ENCODE data around the gene SDK1.

Gene SDK1

DNA sequence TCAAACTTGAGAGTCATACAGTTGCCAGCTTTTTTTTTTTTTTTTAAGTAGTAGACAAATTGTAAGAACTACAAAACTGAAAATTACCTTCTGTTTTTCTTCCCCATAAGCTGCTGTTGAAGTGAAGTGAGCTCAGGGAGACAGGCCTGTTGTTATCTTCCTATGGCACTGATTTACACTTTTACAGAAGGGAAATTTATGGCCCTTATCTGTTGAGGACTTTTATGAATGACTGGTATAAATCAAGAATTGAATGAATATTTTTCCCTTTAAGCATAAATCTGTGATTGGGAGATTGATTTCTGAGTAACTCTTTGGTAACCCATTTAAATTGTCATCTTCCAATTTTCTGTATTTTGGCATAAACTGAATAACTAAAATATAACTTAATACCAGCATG is 124.0 kb downstream of the SDK1 start:
- no peak for DNase-seq

DNA sequence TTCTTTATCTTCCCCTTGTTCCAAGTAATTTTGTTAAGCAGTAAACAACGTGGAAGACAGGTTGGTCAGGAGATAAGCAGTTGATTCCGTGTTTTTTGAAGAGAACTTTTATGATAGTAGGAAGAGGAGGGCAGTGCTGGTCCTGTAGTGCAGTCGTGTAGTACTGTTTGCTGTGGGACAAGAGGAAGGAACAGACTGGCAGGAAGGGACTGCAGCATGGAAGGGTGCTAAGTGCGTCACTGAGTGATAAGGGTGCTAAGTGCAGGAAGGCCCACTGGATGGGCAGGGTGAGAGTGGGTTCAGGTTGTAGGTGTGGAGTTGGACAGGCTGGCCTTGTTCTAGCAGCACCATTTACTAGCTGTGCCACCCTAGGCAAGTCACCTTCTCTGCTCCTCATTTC is 125.0 kb downstream of the SDK1 start:
- DNase-seq, result no peak

DNA sequence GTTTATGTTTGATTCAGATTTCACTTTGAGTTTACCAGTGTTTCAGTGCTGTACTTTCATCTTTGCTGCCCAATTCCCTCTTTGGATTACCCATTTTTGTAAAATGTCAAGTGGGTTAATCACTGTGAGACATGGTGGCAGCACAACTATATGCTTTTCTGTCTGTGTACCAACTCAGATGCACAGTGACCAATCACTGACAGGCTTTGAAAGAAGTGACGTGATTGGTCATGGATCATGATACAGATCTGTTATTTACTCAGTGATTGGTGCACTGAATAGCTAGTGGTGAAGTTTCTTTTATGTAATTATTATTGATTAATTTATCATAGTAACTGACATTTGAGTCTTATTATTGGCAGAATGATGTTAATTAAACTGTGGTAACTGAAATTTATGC is 126.9 kb downstream of the SDK1 start:
- no peak for DNase-seq

- no peak for DNase-seq
Measured at GRCh38 chr7:3429981-3430380, 128.9 kb downstream of the SDK1 start.

DNA sequence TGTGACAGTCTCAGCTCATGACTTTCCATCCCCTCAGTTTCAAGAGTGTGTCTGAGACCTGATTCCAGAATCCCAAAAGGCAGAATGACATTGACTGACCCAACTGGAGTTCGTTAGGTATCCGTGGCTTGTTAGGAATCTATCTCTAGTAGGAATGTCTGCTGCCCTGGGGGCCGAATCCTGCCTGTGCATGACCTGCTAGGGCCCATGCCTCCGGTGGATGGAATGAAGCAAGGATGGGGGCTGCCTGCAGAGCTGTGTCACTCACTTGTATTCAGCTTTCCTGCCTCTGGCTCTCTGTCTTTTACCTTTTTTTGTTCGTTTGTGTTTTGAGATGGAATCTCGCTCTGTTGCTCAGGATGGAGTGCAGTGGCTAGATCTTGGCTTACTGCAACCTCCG is 129.5 kb downstream of the SDK1 start:
- no peak for DNase-seq

DNA sequence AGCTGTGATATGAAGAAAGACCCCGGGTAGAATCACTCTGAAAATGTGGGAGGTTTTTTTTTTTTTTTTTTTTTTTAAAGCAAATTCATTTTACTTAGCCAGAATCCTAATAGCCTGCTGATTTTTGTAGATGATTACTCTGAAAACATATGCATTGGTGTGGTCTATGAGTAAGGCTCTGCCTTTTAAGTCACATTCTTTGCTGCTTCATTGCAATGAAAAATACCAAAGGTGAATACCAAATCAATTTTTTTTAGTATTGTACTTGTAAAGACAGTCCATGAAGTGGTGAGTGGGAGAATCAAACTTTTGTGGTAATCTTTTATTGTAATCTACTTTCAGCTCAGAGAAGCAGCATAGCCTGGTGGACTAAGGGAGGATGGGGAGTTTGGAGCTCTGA is 130.3 kb downstream of the SDK1 start:
- DNase-seq, result no peak

GRCh38 chr7:3432911-3433310 is 131.9 kb downstream of the SDK1 start:
- DNase-seq, result no peak

GRCh38 chr7:3434611-3435010 is 133.6 kb downstream of the SDK1 start:
- no peak for DNase-seq

DNA sequence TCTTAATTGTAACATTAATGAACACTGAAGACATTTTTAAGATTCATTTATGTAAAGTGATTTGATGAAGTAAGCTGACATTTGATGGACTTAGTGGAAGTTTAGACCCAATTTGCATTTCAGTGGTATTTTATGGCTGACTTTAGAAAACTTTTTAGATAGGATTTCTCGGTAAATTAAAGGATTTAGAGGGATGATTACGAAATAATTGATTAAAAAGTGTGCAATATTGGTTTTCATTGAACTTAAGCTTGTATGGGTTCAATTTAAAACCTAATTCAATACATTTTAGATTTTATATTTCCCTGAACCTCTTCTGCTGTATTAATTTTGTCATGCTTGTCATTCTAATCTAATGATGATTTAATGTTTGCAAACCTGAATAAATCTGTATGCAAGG is 135.1 kb downstream of the SDK1 start:
- DNase-seq, result no peak

DNA sequence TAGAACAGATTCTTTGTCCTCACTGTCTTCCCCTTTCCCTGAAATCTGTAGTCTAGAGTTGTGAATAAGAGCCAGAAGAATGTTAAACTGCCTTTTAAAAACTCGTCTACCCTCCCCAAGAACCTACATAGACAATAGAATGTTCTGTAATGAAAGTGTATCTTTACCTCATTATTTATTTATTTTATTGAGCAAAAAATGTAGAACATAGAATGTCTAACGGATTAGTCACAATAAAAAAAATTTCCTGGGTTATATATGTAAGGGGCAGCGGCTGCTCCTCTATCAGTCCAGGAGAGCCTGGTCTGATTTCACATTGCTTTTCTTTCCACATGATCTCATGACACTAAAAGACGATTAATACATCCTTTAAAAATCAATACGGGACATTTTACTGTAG is 135.7 kb downstream of the SDK1 start:
- no peak for DNase-seq

DNA sequence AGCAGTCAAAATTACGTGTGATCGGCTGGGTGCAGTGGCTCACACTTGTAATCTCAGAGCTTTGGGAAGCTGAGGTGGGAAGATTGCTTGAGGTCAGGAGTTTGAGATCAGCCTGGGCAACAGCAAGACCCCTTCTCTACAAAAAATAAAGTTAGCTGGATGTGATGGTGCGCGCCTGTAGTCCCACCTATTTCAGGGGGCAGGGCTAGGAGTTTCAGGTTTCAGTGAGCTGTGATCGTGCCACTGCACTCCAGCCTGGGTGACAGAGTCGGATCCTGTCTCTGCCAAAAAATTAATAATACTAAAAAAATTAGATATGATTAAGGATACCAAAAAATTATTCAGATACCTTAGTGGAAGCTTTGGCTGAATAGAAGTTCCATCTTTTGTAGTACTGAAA is 136.4 kb downstream of the SDK1 start:
- no peak for DNase-seq

DNA sequence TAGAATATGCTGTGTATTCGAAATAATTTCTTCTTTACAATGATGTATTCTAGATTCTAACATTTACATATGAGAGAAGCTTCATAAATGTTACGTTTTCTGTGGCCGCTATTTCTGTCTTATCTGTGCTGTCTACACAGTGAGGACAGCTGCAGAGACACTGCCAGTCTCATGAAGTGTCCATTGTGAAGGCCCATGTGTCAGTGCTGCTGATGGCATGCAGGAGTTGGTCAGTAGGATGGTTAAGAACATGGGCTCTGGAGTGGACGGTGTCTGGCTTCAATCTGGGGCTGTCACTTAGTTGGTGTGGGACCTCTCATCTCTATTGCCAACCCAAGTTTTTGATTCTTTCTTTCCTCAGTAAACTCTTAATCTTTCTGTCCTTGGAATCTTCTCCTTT is 137.3 kb downstream of the SDK1 start:
- DNase-seq, result no peak

GRCh38 chr7:3439333-3440030 is 138.4 kb downstream of the SDK1 start:
- DNase-seq, result no peak

GRCh38 chr7:3440509-3440908 is 139.5 kb downstream of the SDK1 start:
- DNase-seq, result no peak

DNA sequence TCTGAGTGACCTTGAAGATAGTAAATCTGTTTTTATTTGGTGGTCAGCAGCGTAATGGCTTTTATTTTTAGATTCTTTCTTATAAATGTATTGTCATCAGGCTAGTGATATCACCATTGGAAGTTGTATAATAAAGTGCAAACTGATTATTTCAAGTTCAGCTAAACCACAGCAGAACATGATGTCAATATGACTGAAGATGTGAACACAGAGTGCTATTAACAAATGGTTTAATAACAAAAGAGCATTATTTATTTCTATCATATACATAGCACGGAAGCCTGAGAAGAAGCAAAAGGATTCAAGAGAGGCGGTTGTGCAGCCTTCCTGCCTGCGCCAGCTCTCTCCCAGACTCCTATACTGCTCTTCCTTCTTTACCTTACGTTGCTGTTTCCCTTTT is 142.7 kb downstream of the SDK1 start:
- DNase-seq, result no peak

- no peak for DNase-seq
Measured at GRCh38 chr7:3446786-3447185, 145.7 kb downstream of the SDK1 start.

DNA sequence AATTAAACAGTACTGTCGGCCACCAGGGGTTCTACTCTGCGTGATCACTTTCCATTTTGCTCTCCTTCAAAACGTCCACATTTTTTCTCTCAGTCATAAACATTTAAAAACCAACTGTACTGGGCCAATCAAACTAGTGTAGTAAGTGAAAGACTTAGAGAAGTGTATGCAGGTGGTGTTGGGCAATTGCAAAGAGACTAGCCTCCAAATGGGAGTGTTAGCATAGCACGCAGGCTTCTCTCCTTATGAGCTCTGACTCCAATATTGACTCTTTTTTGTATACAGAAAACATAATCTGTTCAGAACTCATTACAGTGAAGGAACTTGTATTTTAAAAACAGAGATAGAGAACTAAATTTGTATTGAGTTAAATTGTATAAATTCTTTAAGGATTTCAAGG is 150.6 kb downstream of the SDK1 start:
- DNase-seq, result no peak

- DNase-seq, result no peak
Measured at GRCh38 chr7:3453398-3453797, 152.3 kb downstream of the SDK1 start.

GRCh38 chr7:3455806-3456595 is 154.9 kb downstream of the SDK1 start:
- DNase-seq, result no peak

DNA sequence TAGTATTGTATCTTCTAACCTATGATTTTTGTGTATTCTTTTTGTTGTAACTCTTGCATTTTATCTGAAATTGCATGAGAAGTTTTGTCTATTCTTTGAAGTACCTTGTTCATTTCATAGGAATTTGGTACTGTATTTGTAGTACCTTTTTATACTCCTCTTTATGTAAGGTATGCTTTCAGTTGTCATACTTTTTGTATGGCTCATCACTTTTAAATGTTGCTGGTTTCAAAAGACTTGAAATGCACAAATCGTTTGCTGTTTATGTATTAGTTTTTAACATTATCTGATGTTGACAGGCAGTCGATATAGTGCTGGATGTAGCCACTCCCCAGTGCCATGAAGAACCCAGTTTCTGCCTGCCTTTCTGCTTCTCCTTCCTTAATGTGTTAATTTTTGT is 158.1 kb downstream of the SDK1 start:
- no peak for DNase-seq

DNA sequence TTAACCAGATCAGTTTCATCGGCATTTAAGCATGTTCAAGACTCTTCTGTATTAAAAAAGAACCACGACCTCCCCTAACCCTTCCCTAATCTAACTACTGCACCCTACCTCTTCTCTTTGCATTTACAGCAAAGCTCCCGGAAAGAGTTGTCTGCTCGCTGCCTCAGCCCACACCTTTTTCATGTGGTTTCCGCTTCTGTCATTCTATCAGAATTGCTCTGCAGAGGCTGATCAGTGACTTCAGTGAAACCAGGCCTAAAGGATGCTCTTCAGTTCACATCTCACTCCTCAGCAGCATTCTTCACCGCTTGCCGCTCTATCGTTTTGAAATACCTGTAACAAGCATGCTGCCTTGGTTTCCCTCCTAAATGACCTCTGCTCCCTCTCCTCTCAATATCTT is 160.9 kb downstream of the SDK1 start:
- no peak for DNase-seq

GRCh38 chr7:3463696-3464095 is 162.6 kb downstream of the SDK1 start:
- DNase-seq, result no peak

DNA sequence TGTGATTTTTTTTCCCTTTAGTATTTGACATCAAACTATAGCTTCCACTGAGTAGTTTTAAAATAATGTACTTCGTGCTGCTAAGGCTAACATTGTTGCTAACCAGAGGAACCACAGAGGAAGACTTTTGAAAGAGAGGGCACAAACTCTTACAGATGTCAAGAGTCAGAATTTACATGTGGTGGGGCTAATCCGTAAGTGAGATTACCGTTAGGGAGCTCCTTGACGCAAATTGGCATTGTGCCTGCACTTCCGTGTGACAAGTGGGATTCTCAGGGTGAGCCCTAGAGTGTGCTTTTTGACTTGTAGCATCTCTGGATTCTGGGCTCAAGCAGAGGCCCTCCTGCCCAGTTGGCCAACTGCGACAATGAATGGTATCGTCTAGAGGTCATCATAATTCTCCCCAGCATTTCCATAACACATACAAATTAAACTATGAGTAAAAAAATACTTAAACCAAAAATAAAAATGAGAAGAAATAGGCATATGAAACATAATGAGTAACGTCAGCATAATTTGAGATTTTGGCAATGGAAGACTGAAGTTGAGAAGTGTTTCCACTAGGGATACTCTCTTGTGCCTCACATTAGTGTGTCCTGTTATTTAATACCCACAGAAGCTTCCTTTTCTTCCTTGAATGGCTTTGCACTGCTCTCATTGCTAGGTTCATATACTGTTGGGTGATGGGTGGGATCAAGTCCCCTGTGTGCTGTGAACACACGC is 164.0 kb downstream of the SDK1 start:
- DNase-seq, result no peak

DNA sequence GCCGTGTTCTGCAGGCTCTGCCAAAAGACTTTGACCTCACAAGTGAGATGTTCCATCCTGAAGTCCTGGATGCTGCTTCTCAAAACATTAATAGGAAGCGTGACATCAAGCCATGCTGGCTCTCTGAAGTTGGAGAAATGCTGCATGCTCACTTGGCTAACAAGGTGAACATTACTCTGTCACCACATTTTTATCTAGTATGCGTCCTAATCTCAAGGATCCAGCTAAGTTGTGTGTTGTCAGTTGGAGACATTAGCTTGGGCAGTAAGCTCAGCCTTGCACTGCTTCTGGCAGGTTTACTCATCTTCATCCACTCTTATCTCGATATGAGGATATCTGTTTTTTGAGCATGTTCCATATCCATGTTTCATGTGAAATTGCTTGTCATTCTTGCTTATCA is 165.2 kb downstream of the SDK1 start:
- no peak for DNase-seq

Data from NCI-H446 treated with DMSO at 0.1 percent for 48 hours (cell line).